Choroid plexus epithelial cell (primary cell): ENCODE measurements around the gene KDM6B.

ENCODE experiments used
- DNase-seq: peaks from one replicate; pipeline ENCODE4 v3.0.0-alpha.2; 2010; ENCODE audit warnings: low read depth
- H3K4me3 ChIP-seq: 2 replicates; pipeline ENCODE4 v1.5.1; 2011; ENCODE audit warnings: low read depth, mild to moderate bottlenecking, control low read depth, low read length, moderate library complexity
- CTCF ChIP-seq: conservative IDR thresholded peaks from 2 replicates; pipeline ENCODE4 v1.5.1; 2011; ENCODE audit warnings: low read depth, mild to moderate bottlenecking, control low read depth, inconsistent platforms, low read length, moderate library complexity

The KDM6B gene

DNA sequence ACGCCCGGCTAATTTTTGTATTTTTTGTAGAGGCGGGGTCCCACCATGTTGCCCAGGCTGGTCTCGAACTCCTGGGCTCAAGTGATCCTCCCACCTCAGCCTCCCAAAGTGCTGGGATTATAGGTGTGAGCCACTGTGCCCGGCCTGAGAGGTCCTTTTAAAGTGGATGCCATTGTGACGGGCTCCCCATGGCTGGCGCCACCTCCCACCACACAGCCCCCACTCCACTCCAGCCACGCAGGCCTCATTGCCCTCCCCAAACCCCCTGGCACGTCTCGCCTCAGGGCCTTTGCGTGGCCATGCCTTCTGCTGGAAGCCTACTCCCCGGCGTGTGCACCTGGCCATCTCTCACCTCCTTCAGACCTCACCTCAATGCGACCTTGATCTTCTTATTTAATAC, 11.9 kb upstream of the KDM6B start:
- H3K4me3 ChIP-seq = no peak overlapping the region
- no peak for TF ChIP-seq CTCF

DNA sequence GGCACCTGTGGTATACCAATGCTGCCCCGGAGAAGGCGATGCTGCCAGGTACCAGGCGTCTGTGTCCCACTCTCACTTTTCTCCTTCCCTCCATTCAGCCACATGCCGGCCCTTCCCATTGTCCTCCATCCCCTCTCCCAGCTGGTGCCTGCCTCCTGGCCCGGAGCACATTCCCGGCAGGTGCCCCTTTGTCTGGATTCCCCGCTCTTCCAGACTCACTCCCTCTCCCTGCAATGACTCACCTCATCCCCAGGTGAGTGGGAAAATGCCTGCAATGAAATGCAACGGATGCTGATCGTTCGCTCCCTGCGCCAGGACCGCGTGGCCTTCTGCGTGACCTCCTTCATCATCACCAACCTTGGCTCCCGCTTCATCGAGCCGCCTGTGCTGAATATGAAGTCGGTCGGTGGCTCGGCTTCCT, 10.4 kb upstream of the KDM6B start:
- H3K4me3 ChIP-seq = no peak overlapping the region
- DNase-seq = no peak
- TF ChIP-seq CTCF = no peak

More for the DNA sequence above, 11.9 kb upstream of the KDM6B start:
- DNase-seq = no peak

DNA sequence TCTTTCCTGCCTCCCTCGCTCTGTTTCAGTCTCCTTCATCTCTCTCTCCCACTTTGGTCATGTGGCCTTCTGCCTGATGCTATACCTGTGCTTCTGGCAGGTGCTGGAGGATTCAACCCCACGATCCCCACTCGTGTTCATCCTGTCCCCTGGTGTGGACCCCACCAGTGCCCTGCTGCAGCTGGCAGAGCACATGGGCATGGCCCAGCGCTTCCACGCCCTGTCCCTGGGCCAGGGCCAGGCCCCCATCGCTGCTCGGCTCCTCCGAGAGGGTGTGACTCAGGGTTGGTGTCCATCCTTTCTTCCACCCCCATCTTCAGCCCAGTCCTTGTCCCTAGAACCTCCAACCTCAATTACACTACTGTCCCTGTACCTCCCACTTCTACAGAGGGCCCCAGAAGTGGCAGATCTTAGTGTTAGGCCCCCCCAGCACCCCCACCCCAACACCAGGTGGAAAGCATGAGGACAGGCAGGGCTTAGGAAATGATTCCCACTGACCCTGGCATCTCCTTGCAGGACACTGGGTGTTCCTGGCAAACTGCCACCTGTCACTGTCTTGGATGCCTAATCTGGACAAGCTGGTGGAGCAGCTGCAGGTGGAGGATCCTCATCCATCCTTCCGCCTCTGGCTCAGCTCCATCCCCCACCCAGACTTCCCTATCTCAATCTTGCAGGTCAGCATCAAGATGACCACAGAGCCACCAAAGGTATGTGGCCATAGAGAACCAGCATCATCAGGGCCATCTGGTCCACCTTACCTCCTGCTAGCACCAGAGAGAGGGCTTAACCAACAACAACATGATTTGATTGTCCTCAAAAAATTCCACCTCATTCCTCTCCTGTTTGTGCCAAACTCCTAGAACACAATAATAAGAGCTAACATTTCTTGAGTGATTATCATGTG, 9.7 kb upstream of the KDM6B start:
- H3K4me3 ChIP-seq = no peak overlapping the region
- no peak for DNase-seq
- no peak for TF ChIP-seq CTCF

GRCh38 chr17:7825206-7825990, 8.6 kb upstream of the KDM6B start:
- H3K4me3 ChIP-seq = no peak overlapping the region
- TF ChIP-seq CTCF = peak; percentile 6
- no peak for DNase-seq

- DNase-seq = no peak
- no peak for TF ChIP-seq CTCF
Measured at GRCh38 chr17:7830616-7831015, 3.4 kb upstream of the KDM6B start.

GRCh38 chr17:7831233-7831632, 2.8 kb upstream of the KDM6B start:
- no peak for TF ChIP-seq CTCF
- DNase-seq = no peak
- no peak overlapping the region for H3K4me3 ChIP-seq

More at GRCh38 chr17:7830616-7831015, 3.4 kb upstream of the KDM6B start:
- no peak overlapping the region for H3K4me3 ChIP-seq
